Mammary epithelial cell (primary cell): Measurements from ENCODE around the gene IPO4.

Source experiments
- EZH2 ChIP-seq: IDR thresholded peaks from 2 replicates; pipeline ENCODE4 v1.6.1; 2012; ENCODE audit warnings: low read length, inconsistent platforms, borderline replicate concordance
- TF ChIP-seq, protein P1 (sequence below), 2 donors: IDR thresholded peaks in 1 of 2; conservative IDR thresholded peaks in 1 of 2; 2 replicates each; pipeline ENCODE4 v1.5.1; 2011 to 2012; ENCODE audit warnings: inconsistent platforms in 2 of 2, low read length in 2 of 2, mild to moderate bottlenecking in 2 of 2, control low read depth in 1 of 2, low read depth in 1 of 2; ENCODE audit not compliant: insufficient read depth in 1 of 2; ENCODE audit errors: extremely low read depth in 1 of 2

GRCh38 chr14:24167469-24168114, 21.0 kb downstream of the IPO4 start:
- TF ChIP-seq, protein P1, sequence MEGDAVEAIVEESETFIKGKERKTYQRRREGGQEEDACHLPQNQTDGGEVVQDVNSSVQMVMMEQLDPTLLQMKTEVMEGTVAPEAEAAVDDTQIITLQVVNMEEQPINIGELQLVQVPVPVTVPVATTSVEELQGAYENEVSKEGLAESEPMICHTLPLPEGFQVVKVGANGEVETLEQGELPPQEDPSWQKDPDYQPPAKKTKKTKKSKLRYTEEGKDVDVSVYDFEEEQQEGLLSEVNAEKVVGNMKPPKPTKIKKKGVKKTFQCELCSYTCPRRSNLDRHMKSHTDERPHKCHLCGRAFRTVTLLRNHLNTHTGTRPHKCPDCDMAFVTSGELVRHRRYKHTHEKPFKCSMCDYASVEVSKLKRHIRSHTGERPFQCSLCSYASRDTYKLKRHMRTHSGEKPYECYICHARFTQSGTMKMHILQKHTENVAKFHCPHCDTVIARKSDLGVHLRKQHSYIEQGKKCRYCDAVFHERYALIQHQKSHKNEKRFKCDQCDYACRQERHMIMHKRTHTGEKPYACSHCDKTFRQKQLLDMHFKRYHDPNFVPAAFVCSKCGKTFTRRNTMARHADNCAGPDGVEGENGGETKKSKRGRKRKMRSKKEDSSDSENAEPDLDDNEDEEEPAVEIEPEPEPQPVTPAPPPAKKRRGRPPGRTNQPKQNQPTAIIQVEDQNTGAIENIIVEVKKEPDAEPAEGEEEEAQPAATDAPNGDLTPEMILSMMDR (conservative IDR thresholded peaks at IDR 0.05 in 1 of 2, IDR thresholded peaks at IDR 0.05 in 1 of 2; ENCODE audit: extremely low read depth in 1 of 2, insufficient read depth in 1 of 2, low read depth in 1 of 2, low read length in 2 of 2): no peak
- TF ChIP-seq EZH2: no peak
